Activated CD8-positive, alpha-beta T cell treated with anti-CD3 and anti-CD28 coated beads for 36 hours (primary cell): ENCODE results near the gene CARHSP1. TPM values are rescaled to one million over a fixed set of nuclear protein-coding genes. Genes with fewer than 3 reads are reported as not detected.
"Not testable (repeated sequence)": the region's sequence is repeated elsewhere in the genome, so short reads cannot be mapped to it uniquely, and the experiment has no call there.

Source experiments
- ATAC-seq: fragments of 200-7000 bp; cut with Tn5 transposase; one replicate; pipeline ENCODE4 v1.10.0; 2021; ENCODE audit warnings: mild to moderate bottlenecking, moderate library complexity
- CTCF ChIA-PET: fragments of 350-600 bp; sonication (Branson Sonifier 250); formaldehyde crosslinking; loops from one replicate; lab custom pipeline; 2021; ENCODE audit warnings: antibody characterized with exemption; lab: Charles Lee
- POLR2A ChIA-PET: fragments of 350-600 bp; sonication (Branson Sonifier 250); formaldehyde crosslinking; loops from one replicate; lab custom pipeline; 2021; ENCODE audit warnings: antibody characterized with exemption; lab: Charles Lee
- DNase-seq: peaks from one replicate; pipeline ENCODE4 v3.0.0-alpha.2; 2020
- H3K27ac Mint-ChIP-seq: one replicate; pipeline ENCODE4 v1.8.0; 2021; ENCODE audit warnings: mild to moderate bottlenecking, mixed read lengths
- H3K27me3 Mint-ChIP-seq: one replicate; pipeline ENCODE4 v1.8.0; 2021; ENCODE audit warnings: mixed read lengths
- H3K36me3 Mint-ChIP-seq: one replicate; pipeline ENCODE4 v1.8.0; 2021; ENCODE audit warnings: low read depth, mixed read lengths
- H3K4me1 Mint-ChIP-seq: one replicate; pipeline ENCODE4 v1.8.0; 2021; ENCODE audit warnings: low read depth, mixed read lengths
- H3K4me3 Mint-ChIP-seq: one replicate; pipeline ENCODE4 v1.8.0; 2021; ENCODE audit warnings: mild to moderate bottlenecking, moderate library complexity, mixed read lengths
- H3K9me3 Mint-ChIP-seq: one replicate; pipeline ENCODE4 v1.8.0; 2021; ENCODE audit warnings: mixed read lengths
- CTCF ChIP-seq: fragments of 200-600 bp; IDR thresholded peaks from one replicate; pipeline ENCODE4 v1.8.0; 2022; ENCODE audit warnings: antibody characterized with exemption, mild to moderate bottlenecking
- intact Hi-C: fragments of 100-400 bp; cut with micrococcal nuclease; formaldehyde crosslinking; loops from one replicate; pipeline ENCODE4 v1.10.0; 2022
- total RNA-seq, 2 experiments: library from RNA; stranded (reverse); gene quantifications; one replicate each; pipeline ENCODE4 v1.2.3, GENCODE V29; 2021

Gene CARHSP1
- total RNA-seq, 2 experiments from 2014 or later, result 63.9 to 72.6 TPM

- ChIA-PET CTCF (interaction anchor here (1.2 to 4.6 kb wide), 7 partner anchors 12 to 314 kb away, joined by 3 to 54 read pairs (median 10); partner anchors contain the start of gene CARHSP1), POLR2A (no interaction called here)
- H3K27ac Mint-ChIP-seq, result no peak within 1 kb of the TSS
Observed at GRCh38 chr16:8882041-8882617, 13.3 kb upstream of the CARHSP1 start, which contains the start of gene LITAFD. LITAFD (plus strand) TSS chr16:8882351; CDS start chr16:8884356, 2,005 bp downstream.

GRCh38 chr16:8880839-8881510 lies 12.2 kb upstream of the CARHSP1 start:
- Mint-ChIP-seq H3K27me3 (no peaks in the 10 kb centered on the region), H3K27ac (no peak overlapping the region), H3K4me3 (no peak overlapping the region), H3K9me3 (no peaks in the 10 kb centered on the region), H3K36me3 (no peaks in the 10 kb centered on the region), H3K4me1 (peaks cover 15% of the 10 kb centered on the region)
- intact Hi-C loops, result loop anchor here (5.0 kb wide), 2 partner anchors 224 to 314 kb away; no protein-coding TSS in a partner anchor
- no peak for DNase-seq
- CTCF ChIA-PET, result interaction anchor here (0.6 to 4.6 kb wide), 35 partner anchors 10 to 313 kb away, joined by 3 to 54 read pairs (median 5); partner anchors contain the start of genes CARHSP1 and HAPSTR1
- TF ChIP-seq CTCF, result no peak
- POLR2A ChIA-PET, result interaction anchor here (1.0 to 2.0 kb wide), 3 partner anchors 13 to 21 kb away, joined by 3 to 12 read pairs (median 5); partner anchors contain the start of gene CARHSP1
- ATAC-seq, result no peak

More at GRCh38 chr16:8882041-8882617, 13.3 kb upstream of the CARHSP1 start, which contains the start of gene LITAFD:
- H3K27me3 Mint-ChIP-seq, result no peaks in the 10 kb centered on the region
- intact Hi-C loops, result loop anchor here (5.0 kb wide), 2 partner anchors 225 to 315 kb away; no protein-coding TSS in a partner anchor
- TF ChIP-seq CTCF, result no peak
- no peak within 1 kb of the TSS for H3K4me3 Mint-ChIP-seq
- peaks cover 22% of the 10 kb centered on the region for H3K4me1 Mint-ChIP-seq
- peaks cover 1% of the 10 kb centered on the region for H3K36me3 Mint-ChIP-seq
- H3K9me3 Mint-ChIP-seq, result no peaks in the 10 kb centered on the region
- no peak for ATAC-seq
- no peak for DNase-seq

- TF ChIP-seq CTCF, result no peak
- no peak overlapping the region for H3K4me3 Mint-ChIP-seq
- no peak overlapping the region for H3K27ac Mint-ChIP-seq
- POLR2A ChIA-PET, result interaction anchor here (0.8 kb wide), 1 partner anchor 82 kb away, joined by 4 read pairs; no protein-coding TSS in a partner anchor
- no peak for DNase-seq
- intact Hi-C loops, result no loop called here
- no peaks in the 10 kb centered on the region for H3K27me3 Mint-ChIP-seq
- H3K9me3 Mint-ChIP-seq, result no peaks in the 10 kb centered on the region
- no peaks in the 10 kb centered on the region for H3K36me3 Mint-ChIP-seq
- CTCF ChIA-PET, result interaction anchor here (1.4 to 4.6 kb wide), 8 partner anchors 9 to 312 kb away, joined by 4 to 54 read pairs (median 20); partner anchors contain the start of gene CARHSP1
- H3K4me1 Mint-ChIP-seq, result peaks cover 16% of the 10 kb centered on the region
- ATAC-seq, result no peak
Observed at GRCh38 chr16:8878523-8878911, 9.7 kb upstream of the CARHSP1 start.

GRCh38 chr16:8877894-8878522 lies 9.2 kb upstream of the CARHSP1 start:
- Mint-ChIP-seq H3K4me1 (peaks cover 16% of the 10 kb centered on the region), H3K27me3 (no peaks in the 10 kb centered on the region), H3K36me3 (no peaks in the 10 kb centered on the region), H3K9me3 (no peaks in the 10 kb centered on the region), H3K27ac (no peak overlapping the region), H3K4me3 (no peak overlapping the region)
- CTCF ChIA-PET, result interaction anchor here (0.7 to 4.6 kb wide), 4 partner anchors 8 to 208 kb away, joined by 3 to 54 read pairs (median 30); partner anchors contain the start of gene CARHSP1
- POLR2A ChIA-PET, result interaction anchor here (0.8 kb wide), 1 partner anchor 81 kb away, joined by 4 read pairs; no protein-coding TSS in a partner anchor
- no peak for DNase-seq
- no peak for ATAC-seq
- intact Hi-C loops, result no loop called here
- TF ChIP-seq CTCF, result no peak

GRCh38 chr16:8875317-8875716 lies 6.5 kb upstream of the CARHSP1 start:
- H3K9me3 Mint-ChIP-seq, H3K27ac Mint-ChIP-seq, H3K36me3 Mint-ChIP-seq, ATAC-seq, DNase-seq, H3K4me3 Mint-ChIP-seq, POLR2A ChIA-PET, H3K27me3 Mint-ChIP-seq, intact Hi-C loops: not testable (repeated sequence)
- peaks cover 25% of the 10 kb centered on the region for H3K4me1 Mint-ChIP-seq
- CTCF ChIA-PET, result interaction anchor here (1.3 kb wide), 1 partner anchor 133 kb away, joined by 3 read pairs; no protein-coding TSS in a partner anchor
